GM23338 (cell line): ENCODE results near the gene RHOB. TPM values are rescaled to one million over a fixed set of nuclear protein-coding genes. Genes with fewer than 3 reads are reported as not detected.

Source experiments
- ATAC-seq: fragments of 200-7000 bp; cut with Tn5 transposase; 3 replicates; pipeline ENCODE4 v1.9.1; 2020
- DNase-seq: peaks from one replicate; pipeline ENCODE4 v3.0.0-alpha.2; 2015; ENCODE audit warnings: low spot score
- H2AFZ ChIP-seq: fragments of 200-600 bp; sonication (generic); 2 replicates; pipeline ENCODE4 v1.8.0; 2016; ENCODE audit warnings: antibody characterized with exemption, mild to moderate bottlenecking, moderate library complexity
- H3F3A ChIP-seq: fragments of 200-600 bp; sonication (generic); replicated peaks from 2 replicates; pipeline ENCODE4 v1.8.0; 2017; ENCODE audit warnings: antibody characterized with exemption, mixed run types, low read depth
- H3K27ac ChIP-seq: fragments of 200-600 bp; sonication (generic); 2 replicates; pipeline ENCODE4 v1.6.1; 2016; ENCODE audit warnings: low read depth
- H3K27me3 ChIP-seq: fragments of 200-600 bp; sonication (generic); 2 replicates; pipeline ENCODE4 v1.8.0; 2016; ENCODE audit warnings: mild to moderate bottlenecking, mixed run types, moderate library complexity; ENCODE audit not compliant: insufficient read depth
- H3K36me3 ChIP-seq: fragments of 200-600 bp; sonication (generic); 2 replicates; pipeline ENCODE4 v1.8.0; 2016; ENCODE audit warnings: mild to moderate bottlenecking; ENCODE audit not compliant: insufficient read depth
- H3K4me1 ChIP-seq: fragments of 200-600 bp; sonication (generic); 2 replicates; pipeline ENCODE4 v1.8.0; 2016; ENCODE audit warnings: mild to moderate bottlenecking, moderate library complexity; ENCODE audit not compliant: insufficient read depth
- H3K4me2 ChIP-seq: fragments of 200-600 bp; sonication (generic); 2 replicates; pipeline ENCODE4 v1.7.1; 2017; ENCODE audit warnings: mixed run types
- H3K4me3 ChIP-seq: fragments of 200-600 bp; sonication (generic); 2 replicates; pipeline ENCODE4 v1.6.1; 2016; ENCODE audit warnings: mixed run types
- H3K79me2 ChIP-seq: fragments of 200-600 bp; sonication (generic); replicated peaks from 2 replicates; pipeline ENCODE4 v1.8.0; 2017; ENCODE audit warnings: mild to moderate bottlenecking; ENCODE audit not compliant: insufficient read depth
- H3K9me2 ChIP-seq: fragments of 200-600 bp; sonication (generic); 2 replicates; pipeline ENCODE4 v1.8.0; 2017; ENCODE audit not compliant: insufficient read depth
- H4K20me1 ChIP-seq: fragments of 200-600 bp; sonication (generic); replicated peaks from 2 replicates; pipeline ENCODE4 v1.8.0; 2017; ENCODE audit warnings: mild to moderate bottlenecking; ENCODE audit not compliant: insufficient read depth
- H3K27ac Mint-ChIP-seq: 2 replicates; pipeline ENCODE4 v1.8.0; 2020; ENCODE audit warnings: inconsistent platforms, mild to moderate bottlenecking, moderate library complexity, mixed read lengths
- H3K27me3 Mint-ChIP-seq: 3 replicates; pipeline ENCODE4 v1.8.0; 2022; ENCODE audit warnings: low read depth, mild to moderate bottlenecking, moderate library complexity, mixed read lengths, inconsistent platforms; ENCODE audit not compliant: insufficient read depth, poor library complexity
- H3K36me3 Mint-ChIP-seq: 3 replicates; pipeline ENCODE4 v1.8.0; 2021; ENCODE audit warnings: low read depth, mild to moderate bottlenecking, inconsistent platforms, moderate library complexity, mixed read lengths
- H3K4me1 Mint-ChIP-seq: 3 replicates; pipeline ENCODE4 v1.8.0; 2020; ENCODE audit warnings: mild to moderate bottlenecking, inconsistent platforms, mixed read lengths
- H3K4me3 Mint-ChIP-seq: 3 replicates; pipeline ENCODE4 v1.8.0; 2021; ENCODE audit warnings: moderate library complexity, mild to moderate bottlenecking, inconsistent platforms, mixed read lengths
- H3K9me3 Mint-ChIP-seq: 3 replicates; pipeline ENCODE4 v1.8.0; 2020; ENCODE audit warnings: moderate library complexity, mild to moderate bottlenecking, inconsistent platforms, mixed read lengths
- CREB1 ChIP-seq: fragments of 250-450 bp; sonication (Bioruptor Pico); IDR thresholded peaks from 2 replicates; pipeline ENCODE4 v1.5.0; 2020; ENCODE audit warnings: low read depth, mild to moderate bottlenecking, moderate library complexity
- CTCF ChIP-seq, 2 experiments: fragments of 200-600 bp in 1 of 2; sonication (generic) in 1 of 2; conservative IDR thresholded peaks; 2 replicates each; pipeline versions ENCODE4 v1.5.1 to v1.6.1; 2016 to 2017; ENCODE audit warnings: antibody characterized with exemption in 2 of 2, low read depth in 2 of 2, mild to moderate bottlenecking in 2 of 2, moderate library complexity in 1 of 2
- ETS1 ChIP-seq: IDR thresholded peaks from 2 replicates; pipeline ENCODE4 v1.6.1; 2016; ENCODE audit warnings: antibody characterized with exemption
- EZH2 ChIP-seq: fragments of 200-600 bp; sonication (generic); IDR thresholded peaks from one replicate; pipeline ENCODE4 v1.8.0; 2017; ENCODE audit warnings: antibody characterized with exemption, mild to moderate bottlenecking, low read depth; ENCODE audit not compliant: unreplicated experiment
- EZH2phosphoT487 ChIP-seq: fragments of 200-600 bp; sonication (generic); IDR thresholded peaks from one replicate; pipeline ENCODE4 v1.8.1; 2018; ENCODE audit warnings: antibody characterized with exemption; ENCODE audit not compliant: unreplicated experiment
- JUNB ChIP-seq: IDR thresholded peaks from one replicate; pipeline ENCODE4 v1.6.1; 2016; ENCODE audit warnings: antibody characterized with exemption; ENCODE audit not compliant: unreplicated experiment
- NANOG ChIP-seq: IDR thresholded peaks from 2 replicates; pipeline ENCODE4 v1.6.1; 2016; ENCODE audit warnings: antibody characterized with exemption, borderline replicate concordance
- POLR2AphosphoS5 ChIP-seq: IDR thresholded peaks from 2 replicates; pipeline ENCODE4 v1.6.1; 2016; ENCODE audit warnings: antibody characterized with exemption, low read depth
- REST ChIP-seq: IDR thresholded peaks from one replicate; pipeline ENCODE4 v1.6.1; 2018; ENCODE audit warnings: antibody characterized with exemption; ENCODE audit not compliant: unreplicated experiment
- STAT1 ChIP-seq: IDR thresholded peaks from one replicate; pipeline ENCODE4 v1.6.1; 2016; ENCODE audit warnings: antibody characterized with exemption; ENCODE audit not compliant: unreplicated experiment
- ZNF114 ChIP-seq: fragments of 250-450 bp; sonication (Bioruptor Pico); IDR thresholded peaks from 2 replicates; pipeline ENCODE4 v1.5.0; 2020; ENCODE audit warnings: mild to moderate bottlenecking, moderate library complexity
- ZNF331 ChIP-seq: fragments of 250-450 bp; sonication (Bioruptor Pico); IDR thresholded peaks from 2 replicates; pipeline ENCODE4 v1.5.0; 2020; ENCODE audit warnings: low read depth, mild to moderate bottlenecking, moderate library complexity
- ZNF462 ChIP-seq: fragments of 250-450 bp; sonication (Bioruptor Pico); IDR thresholded peaks from 2 replicates; pipeline ENCODE4 v1.5.0; 2020; ENCODE audit warnings: mild to moderate bottlenecking, moderate library complexity
- polyA plus RNA-seq: library from polyadenylated mRNA; unstranded; fragments of >200 nt; fragmentation: Nextera tagmentation; extraction: Ambion mirVana; gene quantifications from 2 replicates; pipeline ENCODE4 v1.2.1, GENCODE V29; 2016
- total RNA-seq: library from RNA; depleted of rRNA; stranded (reverse); fragments of >200 nt; shearing (Covaris generic); gene quantifications from 2 replicates; pipeline ENCODE4 v1.2.3, GENCODE V29; 2014

The RHOB gene
- total and polyA plus RNA-seq, 2 experiments from 2014 or later = 6.6 to 26.9 TPM

- Mint-ChIP-seq H3K9me3 (no peaks in the 10 kb centered on the region; the same call in 2 of the 3 replicates), H3K27ac (no peak overlapping the region), H3K36me3 (no peaks in the 10 kb centered on the region), H3K4me1 (peaks cover 33% of the 10 kb centered on the region), H3K27me3 (peaks cover 14% of the 10 kb centered on the region), H3K4me3 (no peak overlapping the region; the same call in 2 of the 3 replicates)
- ATAC-seq = peak; percentile 76
- Histone ChIP-seq H3K4me3 (no peak overlapping the region), H3K27ac (no peak overlapping the region), H3F3A (no peaks in the 10 kb centered on the region), H3K27me3 (no peaks in the 10 kb centered on the region), H3K79me2 (no peaks in the 10 kb centered on the region), H3K4me2 (peak overlapping the region; percentile 18), H4K20me1 (no peaks in the 10 kb centered on the region), H3K36me3 (no peaks in the 10 kb centered on the region), H3K4me1 (peaks cover 15% of the 10 kb centered on the region), H2AFZ (peak overlapping the region; percentile 72; the same call in 1 of the 2 replicates), H3K9me2 (no peaks in the 10 kb centered on the region)
- DNase-seq = peak; percentile 42
- TF ChIP-seq EZH2phosphoT487 (no peak), ZNF462 (CRISPR knock-in tag) (no peak), STAT1 (no peak), ZNF331 (CRISPR knock-in tag) (no peak), ETS1 (no peak), REST (no peak), JUNB (no peak), EZH2 (no peak), ZNF114 (no peak), CREB1 (CRISPR knock-in tag) (no peak), CTCF (conservative IDR thresholded peaks at IDR 0.05; ENCODE audit: low read depth in 2 of 2) (no peak), NANOG (no peak), POLR2AphosphoS5 (no peak)
Observed at GRCh38 chr2:20487392-20488174, 40.7 kb downstream of the RHOB start.
